SK-N-SH (cell line): ENCODE results near the gene KCNC3. TPM values are rescaled to one million over a fixed set of nuclear protein-coding genes. Genes with fewer than 3 reads are reported as not detected.
A peak's percentile ranks its signal among the peaks of the same experiment; 100 is the strongest.

Source experiments
- CTCF ChIA-PET: fragments of 300-600, 350-600 bp; formaldehyde crosslinking; extraction: SDS; loops from one replicate; lab custom pipeline; 2021; lab: Yijun Ruan, JAX
- POLR2A ChIA-PET: fragments of 350-600 bp; sonication (Branson Sonifier 250); formaldehyde crosslinking; extraction: SDS; loops from one replicate; lab custom pipeline; 2020; ENCODE audit warnings: antibody characterized with exemption, inconsistent platforms; lab: Yijun Ruan, JAX
- DNase-seq: peaks from one replicate; pipeline ENCODE4 v3.0.0; 2012
- H2AFZ ChIP-seq: fragments of 200-600 bp; sonication (generic); 2 replicates; pipeline ENCODE4 v1.8.1; 2016; ENCODE audit warnings: antibody characterized with exemption, mild to moderate bottlenecking, low read depth
- H3F3A ChIP-seq: fragments of 200-600 bp; sonication (generic); replicated peaks from 2 replicates; pipeline ENCODE3; 2016; ENCODE audit warnings: antibody characterized with exemption, mild to moderate bottlenecking; ENCODE audit not compliant: insufficient read depth
- H3K27ac ChIP-seq, 2 experiments: fragments of 200-500 bp in 1 of 2; fragments of 200-600 bp in 1 of 2; sonication (Bioruptor generic) in 1 of 2; sonication (generic), shearing (Covaris generic) in 1 of 2; 2 replicates each; pipeline versions ENCODE4 v1.5.1 to v1.6.1; 2014 to 2016; ENCODE audit warnings: low read depth in 2 of 2, inconsistent platforms in 1 of 2, low read length in 1 of 2, mild to moderate bottlenecking in 1 of 2, mixed read lengths in 1 of 2
- H3K27me3 ChIP-seq: fragments of 200-600 bp; sonication (generic), shearing (Covaris generic); 2 replicates; pipeline ENCODE4 v1.6.1; 2016; ENCODE audit warnings: mixed run types; ENCODE audit not compliant: insufficient read depth
- H3K36me3 ChIP-seq, 2 experiments: fragments of 200-500 bp in 1 of 2; fragments of 200-600 bp in 1 of 2; sonication (Bioruptor generic) in 1 of 2; sonication (generic) in 1 of 2; replicated peaks in 1 of 2; 2 replicates each; pipeline versions ENCODE3 to v1.5.1; 2014 to 2016; ENCODE audit warnings: low read length in 1 of 2, mild to moderate bottlenecking in 1 of 2; ENCODE audit not compliant: insufficient read depth in 2 of 2, control insufficient read depth in 1 of 2
- H3K4me1 ChIP-seq, 2 experiments: fragments of 200-500 bp in 1 of 2; fragments of 200-600 bp in 1 of 2; sonication (Bioruptor generic) in 1 of 2; sonication (generic), shearing (Covaris generic) in 1 of 2; 2 replicates each; pipeline versions ENCODE4 v1.5.1 to v1.6.1; 2014 to 2016; ENCODE audit warnings: low read depth in 1 of 2, low read length in 1 of 2, mixed run types in 1 of 2; ENCODE audit not compliant: insufficient read depth in 2 of 2, control insufficient read depth in 1 of 2
- H3K4me2 ChIP-seq: fragments of 200-600 bp; sonication (generic), shearing (Covaris generic); 2 replicates; pipeline ENCODE4 v1.6.1; 2017; ENCODE audit warnings: mixed run types
- H3K4me3 ChIP-seq, 2 experiments: fragments of 200-500 bp in 1 of 2; fragments of 200-600 bp in 1 of 2; sonication (Bioruptor generic) in 1 of 2; sonication (generic), shearing (Covaris generic) in 1 of 2; 2 replicates each; pipeline versions ENCODE4 v1.5.1 to v1.8.1; 2014 to 2016; ENCODE audit warnings: low read depth in 2 of 2, inconsistent platforms in 1 of 2, low read length in 1 of 2, mild to moderate bottlenecking in 1 of 2, mixed read lengths in 1 of 2, moderate library complexity in 1 of 2
- H3K79me2 ChIP-seq: fragments of 200-600 bp; sonication (generic); 2 replicates; pipeline ENCODE4 v1.8.1; 2017; ENCODE audit warnings: mild to moderate bottlenecking; ENCODE audit not compliant: insufficient read depth
- H3K9ac ChIP-seq: fragments of 200-600 bp; sonication (generic); 2 replicates; pipeline ENCODE4 v1.6.1; 2017; ENCODE audit warnings: mixed run types
- H3K9me2 ChIP-seq: fragments of 200-600 bp; sonication (generic); 2 replicates; pipeline ENCODE4 v1.6.1; 2017; ENCODE audit warnings: mixed run types
- H3K9me3 ChIP-seq: fragments of 200-600 bp; sonication (generic); 2 replicates; pipeline ENCODE4 v1.6.1; 2017; ENCODE audit warnings: mixed run types, mild to moderate bottlenecking, moderate library complexity
- H4K20me1 ChIP-seq: fragments of 200-600 bp; sonication (generic); 2 replicates; pipeline ENCODE4 v1.6.1; 2017; ENCODE audit warnings: mild to moderate bottlenecking, mixed run types; ENCODE audit not compliant: insufficient read depth
- FOXM1 ChIP-seq: IDR thresholded peaks from 2 replicates; pipeline ENCODE4 v1.4.0; 2012; ENCODE audit warnings: low read depth, mild to moderate bottlenecking
- GABPA ChIP-seq: IDR thresholded peaks from 2 replicates; pipeline ENCODE4 v1.4.0; 2012; ENCODE audit warnings: low read depth, mild to moderate bottlenecking
- GATA2 ChIP-seq: sonication (generic); formaldehyde crosslinking; IDR thresholded peaks from 2 replicates; pipeline ENCODE4 v1.5.0; 2020; ENCODE audit warnings: mild to moderate bottlenecking, missing genetic modification reagents
- IRF3 ChIP-seq: fragments of 150-350 bp; IDR thresholded peaks from 2 replicates; pipeline ENCODE4 v1.6.1; 2016; ENCODE audit warnings: mild to moderate bottlenecking, low read depth, low read length
- MEF2A ChIP-seq: IDR thresholded peaks from 2 replicates; pipeline ENCODE4 v1.4.0; 2012; ENCODE audit warnings: low read depth, borderline replicate concordance
- MXI1 ChIP-seq: IDR thresholded peaks from 2 replicates; pipeline ENCODE4 v1.6.1; 2012; ENCODE audit warnings: mild to moderate bottlenecking, low read depth, low read length, improper control_type of control experiment
- POLR2AphosphoS5 ChIP-seq: IDR thresholded peaks from 2 replicates; pipeline ENCODE4 v1.6.1; 2012; ENCODE audit warnings: low read depth, low read length
- RAD21 ChIP-seq: IDR thresholded peaks from 2 replicates; pipeline ENCODE4 v1.6.1; 2012; ENCODE audit warnings: mild to moderate bottlenecking, low read length
- RCOR1 ChIP-seq: fragments of 150-350 bp; IDR thresholded peaks from 2 replicates; pipeline ENCODE4 v1.6.1; 2017; ENCODE audit warnings: antibody characterized with exemption, low read length
- RXRA ChIP-seq: IDR thresholded peaks from 2 replicates; pipeline ENCODE4 v1.4.0; 2012; ENCODE audit warnings: low read depth, mild to moderate bottlenecking, borderline replicate concordance
- SIN3A ChIP-seq: IDR thresholded peaks from 2 replicates; pipeline ENCODE4 v1.6.1; 2012; ENCODE audit warnings: low read depth, mild to moderate bottlenecking, low read length, moderate library complexity, borderline replicate concordance
- SMC3 ChIP-seq: IDR thresholded peaks from 2 replicates; pipeline ENCODE4 v1.6.1; 2012; ENCODE audit warnings: low read depth, low read length, improper control_type of control experiment
- TAF1 ChIP-seq: IDR thresholded peaks from 2 replicates; pipeline ENCODE4 v1.6.1; 2012; ENCODE audit warnings: low read depth, mild to moderate bottlenecking, low read length, moderate library complexity, borderline replicate concordance
- TCF12 ChIP-seq: IDR thresholded peaks from 2 replicates; pipeline ENCODE4 v1.4.0; 2012
- USF1 ChIP-seq: IDR thresholded peaks from 2 replicates; pipeline ENCODE4 v1.4.0; 2012; ENCODE audit warnings: low read depth, borderline replicate concordance
- USF2 ChIP-seq: fragments of 150-350 bp; IDR thresholded peaks from 2 replicates; pipeline ENCODE4 v1.6.1; 2017; ENCODE audit warnings: antibody characterized with exemption, low read length, low read depth, borderline replicate concordance
- WGBS: methylation state at CpG from one replicate; pipeline ENCODE4 v1.1.6; 2017; ENCODE audit warnings: low lambda C conversion rate; 5-methylcytosine and 5-hydroxymethylcytosine counted together
- polyA plus RNA-seq, 3 experiments: library from polyadenylated mRNA; depleted of rRNA; stranded (reverse); fragments of >200 nt; gene quantifications; 2 replicates each; pipeline ENCODE4 v1.2.3, GENCODE V29; 2012
- TF ChIP-seq, protein P1 (sequence below): IDR thresholded peaks from 2 replicates; pipeline ENCODE4 v1.4.0; 2012; ENCODE audit warnings: low read depth
- TF ChIP-seq, protein P2 (sequence below): IDR thresholded peaks from 2 replicates; pipeline ENCODE4 v1.6.1; 2012; ENCODE audit warnings: mild to moderate bottlenecking, low read depth, low read length, moderate library complexity

Gene KCNC3
- polyA plus RNA-seq, 1 of the 3 experiments (the other 2 are of a cell fraction) = 0.30 TPM

GRCh38 chr19:50326101-50326664 lies 3.0 kb downstream of the KCNC3 start:
- H3F3A ChIP-seq = peaks cover 9% of the 10 kb centered on the region
- no peak for TF ChIP-seq MXI1
- TF ChIP-seq RCOR1 = no peak
- TF ChIP-seq USF1 = no peak
- no peak for TF ChIP-seq IRF3
- no peak for TF ChIP-seq POLR2AphosphoS5
- no peak for TF ChIP-seq TAF1
- TF ChIP-seq RAD21 = no peak
- no peak for TF ChIP-seq RXRA
- TF ChIP-seq TCF12 = no peak
- TF ChIP-seq SMC3 = no peak
- TF ChIP-seq GABPA = no peak
- TF ChIP-seq SIN3A = no peak
- TF ChIP-seq GATA2 (CRISPR knock-in tag) = no peak
- TF ChIP-seq, protein P1, sequence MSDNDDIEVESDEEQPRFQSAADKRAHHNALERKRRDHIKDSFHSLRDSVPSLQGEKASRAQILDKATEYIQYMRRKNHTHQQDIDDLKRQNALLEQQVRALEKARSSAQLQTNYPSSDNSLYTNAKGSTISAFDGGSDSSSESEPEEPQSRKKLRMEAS = no peak
- TF ChIP-seq USF2 = no peak
- no peak for TF ChIP-seq MEF2A
- no peak for TF ChIP-seq FOXM1
- TF ChIP-seq, protein P2, sequence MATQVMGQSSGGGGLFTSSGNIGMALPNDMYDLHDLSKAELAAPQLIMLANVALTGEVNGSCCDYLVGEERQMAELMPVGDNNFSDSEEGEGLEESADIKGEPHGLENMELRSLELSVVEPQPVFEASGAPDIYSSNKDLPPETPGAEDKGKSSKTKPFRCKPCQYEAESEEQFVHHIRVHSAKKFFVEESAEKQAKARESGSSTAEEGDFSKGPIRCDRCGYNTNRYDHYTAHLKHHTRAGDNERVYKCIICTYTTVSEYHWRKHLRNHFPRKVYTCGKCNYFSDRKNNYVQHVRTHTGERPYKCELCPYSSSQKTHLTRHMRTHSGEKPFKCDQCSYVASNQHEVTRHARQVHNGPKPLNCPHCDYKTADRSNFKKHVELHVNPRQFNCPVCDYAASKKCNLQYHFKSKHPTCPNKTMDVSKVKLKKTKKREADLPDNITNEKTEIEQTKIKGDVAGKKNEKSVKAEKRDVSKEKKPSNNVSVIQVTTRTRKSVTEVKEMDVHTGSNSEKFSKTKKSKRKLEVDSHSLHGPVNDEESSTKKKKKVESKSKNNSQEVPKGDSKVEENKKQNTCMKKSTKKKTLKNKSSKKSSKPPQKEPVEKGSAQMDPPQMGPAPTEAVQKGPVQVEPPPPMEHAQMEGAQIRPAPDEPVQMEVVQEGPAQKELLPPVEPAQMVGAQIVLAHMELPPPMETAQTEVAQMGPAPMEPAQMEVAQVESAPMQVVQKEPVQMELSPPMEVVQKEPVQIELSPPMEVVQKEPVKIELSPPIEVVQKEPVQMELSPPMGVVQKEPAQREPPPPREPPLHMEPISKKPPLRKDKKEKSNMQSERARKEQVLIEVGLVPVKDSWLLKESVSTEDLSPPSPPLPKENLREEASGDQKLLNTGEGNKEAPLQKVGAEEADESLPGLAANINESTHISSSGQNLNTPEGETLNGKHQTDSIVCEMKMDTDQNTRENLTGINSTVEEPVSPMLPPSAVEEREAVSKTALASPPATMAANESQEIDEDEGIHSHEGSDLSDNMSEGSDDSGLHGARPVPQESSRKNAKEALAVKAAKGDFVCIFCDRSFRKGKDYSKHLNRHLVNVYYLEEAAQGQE = no peak
- H3K36me3 ChIP-seq = no peaks in the 10 kb centered on the region
- peaks cover 16% of the 10 kb centered on the region; the same call in 1 of the 2 replicates for H3K27me3 ChIP-seq
- peak overlapping the region; percentile 59; the same call in 1 of the 2 replicates for H3K4me2 ChIP-seq
- no peak overlapping the region for H3K27ac ChIP-seq
- H3K9ac ChIP-seq = no peak overlapping the region
- H3K4me3 ChIP-seq = peak overlapping the region in 1 of 2 experiments; percentile 37; a peak in 1 of 4 replicates
- H3K4me1 ChIP-seq = peaks cover 0 to 29% of the 10 kb centered on the region in 2 experiments; a peak in 1 of 4 replicates
- no peak for DNase-seq
- no peaks in the 10 kb centered on the region for H3K9me2 ChIP-seq
- H3K9me3 ChIP-seq = no peaks in the 10 kb centered on the region
- no peaks in the 10 kb centered on the region for H3K79me2 ChIP-seq
- 0 out of 2 replicates have a peak, but pooled peaks cover 3% of the 10 kb centered on the region for H4K20me1 ChIP-seq
- WGBS = 2% methylated on average over 11 of the region's 26 CpGs
- ChIA-PET CTCF (interaction anchor here (1.2 to 2.4 kb wide), 3 partner anchors 10 to 74 kb away, joined by 3 to 8 read pairs (median 6); no protein-coding TSS in a partner anchor), POLR2A (interaction anchor here (1.1 to 1.3 kb wide), 2 partner anchors 10 to 31 kb away, joined by 3 to 13 read pairs; no protein-coding TSS in a partner anchor)
- no peak overlapping the region for H2AFZ ChIP-seq
